Glutamatergic neuron (in vitro differentiated cells): ENCODE measurements around the gene UNC79. TPM values are rescaled to one million over a fixed set of nuclear protein-coding genes. Genes with fewer than 3 reads are reported as not detected.

Experiments
- DNase-seq: peaks from one replicate; pipeline ENCODE4 v3.0.0; 2022
- H3K27ac Mint-ChIP-seq: one replicate; pipeline ENCODE4 v1.8.0; 2020; ENCODE audit warnings: mild to moderate bottlenecking, mixed read lengths, inconsistent platforms; ENCODE audit not compliant: unreplicated experiment
- H3K27me3 Mint-ChIP-seq: one replicate; pipeline ENCODE4 v1.8.0; 2020; ENCODE audit warnings: mild to moderate bottlenecking, moderate library complexity, mixed read lengths, inconsistent platforms; ENCODE audit not compliant: unreplicated experiment
- H3K36me3 Mint-ChIP-seq: one replicate; pipeline ENCODE4 v1.8.0; 2020; ENCODE audit warnings: mild to moderate bottlenecking, mixed read lengths, inconsistent platforms; ENCODE audit not compliant: unreplicated experiment
- H3K4me1 Mint-ChIP-seq: one replicate; pipeline ENCODE4 v1.8.0; 2020; ENCODE audit warnings: mild to moderate bottlenecking, low read depth, mixed read lengths, inconsistent platforms; ENCODE audit not compliant: unreplicated experiment
- H3K4me3 Mint-ChIP-seq: one replicate; pipeline ENCODE4 v1.8.0; 2020; ENCODE audit warnings: mild to moderate bottlenecking, mixed read lengths, inconsistent platforms; ENCODE audit not compliant: unreplicated experiment
- H3K9me3 Mint-ChIP-seq: one replicate; pipeline ENCODE4 v1.8.0; 2020; ENCODE audit warnings: mild to moderate bottlenecking, moderate library complexity, mixed read lengths, inconsistent platforms; ENCODE audit not compliant: unreplicated experiment
- total RNA-seq: library from RNA; stranded (reverse); fragmentation: NEBNext Ultra II Directional; extraction: Animal tissue kit (Norgen Biotek cat#: 25700); gene quantifications from one replicate; pipeline ENCODE4 v1.2.1, GENCODE V29; 2021; ENCODE audit not compliant: unreplicated experiment
- TF ChIP-seq, protein P1 (sequence below): fragments of 200-600 bp; sonication (generic); IDR thresholded peaks from one replicate; pipeline ENCODE4 v1.5.0; 2021; ENCODE audit not compliant: partially characterized antibody, unreplicated experiment

Gene UNC79
- total RNA-seq, 1 donor from 2014 or later: 29.5 TPM

DNA sequence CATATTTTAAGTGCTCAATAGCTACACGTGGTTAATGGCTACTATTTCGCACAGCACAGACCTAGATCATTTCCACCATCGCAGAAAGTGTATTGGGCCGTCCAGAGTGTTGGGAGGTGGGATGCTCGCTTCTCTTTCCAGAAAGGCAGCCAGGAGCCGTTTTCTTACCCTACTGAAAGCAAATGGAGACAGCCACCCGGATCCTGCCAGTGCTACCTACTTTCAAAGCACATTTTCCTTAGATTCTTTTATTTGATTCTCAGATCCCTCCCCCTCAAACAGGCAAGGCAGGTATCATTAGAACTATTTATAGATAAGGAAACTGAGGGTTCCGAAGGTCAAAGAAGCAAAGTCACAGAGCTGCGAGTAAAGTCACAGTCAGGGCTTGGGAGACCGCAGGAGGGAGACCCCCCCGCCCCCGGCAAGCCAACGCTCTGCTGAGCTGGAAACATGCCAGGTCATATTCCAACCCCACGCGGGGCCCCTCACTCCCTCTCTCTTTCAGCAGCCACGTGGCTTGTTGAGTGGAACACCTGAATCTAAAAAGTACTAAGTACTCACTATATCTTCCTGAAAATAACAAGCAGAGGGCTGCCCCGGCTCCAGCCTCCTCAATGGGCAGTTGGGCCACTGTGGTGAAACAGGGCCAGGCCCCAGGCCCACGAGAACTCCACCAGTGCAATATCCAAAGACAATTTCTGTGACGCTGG is 321.4 kb downstream of the UNC79 start:
- Mint-ChIP-seq H3K36me3 (peaks cover 4% of the 10 kb centered on the region), H3K4me1 (peaks cover 18% of the 10 kb centered on the region), H3K27me3 (peaks cover 10% of the 10 kb centered on the region), H3K9me3 (peaks cover 4% of the 10 kb centered on the region), H3K4me3 (no peak overlapping the region), H3K27ac (no peak overlapping the region)
- TF ChIP-seq, protein P1, sequence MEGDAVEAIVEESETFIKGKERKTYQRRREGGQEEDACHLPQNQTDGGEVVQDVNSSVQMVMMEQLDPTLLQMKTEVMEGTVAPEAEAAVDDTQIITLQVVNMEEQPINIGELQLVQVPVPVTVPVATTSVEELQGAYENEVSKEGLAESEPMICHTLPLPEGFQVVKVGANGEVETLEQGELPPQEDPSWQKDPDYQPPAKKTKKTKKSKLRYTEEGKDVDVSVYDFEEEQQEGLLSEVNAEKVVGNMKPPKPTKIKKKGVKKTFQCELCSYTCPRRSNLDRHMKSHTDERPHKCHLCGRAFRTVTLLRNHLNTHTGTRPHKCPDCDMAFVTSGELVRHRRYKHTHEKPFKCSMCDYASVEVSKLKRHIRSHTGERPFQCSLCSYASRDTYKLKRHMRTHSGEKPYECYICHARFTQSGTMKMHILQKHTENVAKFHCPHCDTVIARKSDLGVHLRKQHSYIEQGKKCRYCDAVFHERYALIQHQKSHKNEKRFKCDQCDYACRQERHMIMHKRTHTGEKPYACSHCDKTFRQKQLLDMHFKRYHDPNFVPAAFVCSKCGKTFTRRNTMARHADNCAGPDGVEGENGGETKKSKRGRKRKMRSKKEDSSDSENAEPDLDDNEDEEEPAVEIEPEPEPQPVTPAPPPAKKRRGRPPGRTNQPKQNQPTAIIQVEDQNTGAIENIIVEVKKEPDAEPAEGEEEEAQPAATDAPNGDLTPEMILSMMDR: no peak
- no peak for DNase-seq

- TF ChIP-seq, protein P1: no peak
- peaks cover 17% of the 10 kb centered on the region for H3K4me1 Mint-ChIP-seq
- H3K27ac Mint-ChIP-seq: no peak overlapping the region
- peaks cover 6% of the 10 kb centered on the region for H3K27me3 Mint-ChIP-seq
- no peak for DNase-seq
- H3K9me3 Mint-ChIP-seq: peaks cover 2% of the 10 kb centered on the region
- H3K4me3 Mint-ChIP-seq: no peak overlapping the region
- H3K36me3 Mint-ChIP-seq: peaks cover 4% of the 10 kb centered on the region
These were observed 322.3 kb downstream of the UNC79 start for GRCh38 chr14:93752980-93753561.

DNA sequence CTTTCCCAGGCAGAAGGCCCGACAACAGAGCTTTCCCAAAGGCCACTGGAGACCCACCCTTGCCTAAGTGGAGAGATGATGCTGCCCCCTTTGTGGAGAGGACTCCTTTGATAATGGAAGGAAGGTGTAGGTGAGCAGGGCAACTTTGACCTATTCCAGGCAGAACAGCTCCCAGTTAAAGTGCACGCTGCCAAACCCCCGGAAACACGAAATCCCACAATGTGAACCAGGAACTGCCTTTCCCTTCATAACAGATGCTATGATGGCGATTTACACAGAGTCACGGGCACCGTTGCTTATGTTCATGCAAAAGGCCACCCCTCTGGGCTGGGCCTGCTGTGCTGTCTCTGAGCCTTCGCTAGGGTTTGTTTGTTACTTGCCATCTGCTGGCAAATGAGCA is 322.9 kb downstream of the UNC79 start:
- H3K27me3 Mint-ChIP-seq: peaks cover 6% of the 10 kb centered on the region
- TF ChIP-seq, protein P1: no peak
- H3K9me3 Mint-ChIP-seq: peaks cover 2% of the 10 kb centered on the region
- peaks cover 4% of the 10 kb centered on the region for H3K36me3 Mint-ChIP-seq
- peaks cover 14% of the 10 kb centered on the region for H3K4me1 Mint-ChIP-seq
- H3K27ac Mint-ChIP-seq: no peak overlapping the region
- DNase-seq: no peak
- no peak overlapping the region for H3K4me3 Mint-ChIP-seq

DNA sequence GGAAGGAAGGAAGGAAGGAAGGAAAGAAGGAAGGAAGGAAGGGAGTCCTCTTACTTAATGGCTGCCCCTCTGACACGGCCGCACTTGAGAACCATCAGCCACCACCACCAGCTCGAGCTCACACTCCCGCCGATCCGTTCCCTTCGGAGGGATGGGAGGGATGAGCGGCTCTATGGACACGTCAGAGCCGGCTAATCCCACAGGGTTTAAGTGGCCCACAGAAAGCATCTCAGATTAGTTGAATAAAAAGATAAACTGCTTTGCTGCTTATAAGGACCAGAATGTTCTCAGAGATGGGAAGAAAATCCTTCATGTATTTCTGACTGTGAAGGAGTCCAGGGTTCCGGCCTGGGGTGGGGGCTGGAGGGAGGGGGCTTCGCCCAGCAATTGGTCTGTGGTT is 326.5 kb downstream of the UNC79 start:
- H3K36me3 Mint-ChIP-seq: peaks cover 4% of the 10 kb centered on the region
- DNase-seq: no peak
- H3K27ac Mint-ChIP-seq: peak overlapping the region; percentile 31
- TF ChIP-seq, protein P1: no peak
- H3K27me3 Mint-ChIP-seq: peaks cover 25% of the 10 kb centered on the region
- H3K4me3 Mint-ChIP-seq: no peak overlapping the region
- peaks cover 39% of the 10 kb centered on the region for H3K4me1 Mint-ChIP-seq
- peaks cover 12% of the 10 kb centered on the region for H3K9me3 Mint-ChIP-seq

Other genes with a start within 250 kb of the UNC79 start
- gene MOAP1, start 246.0 kb upstream of the UNC79 start, total RNA-seq: 60.4 TPM
- 15.9 TPM for gene LYSET, start 245.6 kb upstream of the UNC79 start, total RNA-seq
- 6.5 TPM for gene GON7, start 223.9 kb upstream of the UNC79 start, total RNA-seq
- gene UBR7, start 223.7 kb upstream of the UNC79 start, total RNA-seq: 17.4 TPM
- 41.1 TPM for gene BTBD7, start 97.9 kb upstream of the UNC79 start, total RNA-seq
- not detected for gene COX8C, start 83.8 kb upstream of the UNC79 start, total RNA-seq